ENCODE data around the gene TGFB1I1.
A peak's percentile ranks its signal among the peaks of the same experiment; 100 is the strongest.
"Not testable (repeated sequence)": the region's sequence is repeated elsewhere in the genome, so short reads cannot be mapped to it uniquely, and the experiment has no call there.

Gene TGFB1I1

GRCh38 chr16:31502981-31503380 is 31.0 kb downstream of the TGFB1I1 start:
- no peak for FAIRE-seq
- TF ChIP-seq, protein P1, sequence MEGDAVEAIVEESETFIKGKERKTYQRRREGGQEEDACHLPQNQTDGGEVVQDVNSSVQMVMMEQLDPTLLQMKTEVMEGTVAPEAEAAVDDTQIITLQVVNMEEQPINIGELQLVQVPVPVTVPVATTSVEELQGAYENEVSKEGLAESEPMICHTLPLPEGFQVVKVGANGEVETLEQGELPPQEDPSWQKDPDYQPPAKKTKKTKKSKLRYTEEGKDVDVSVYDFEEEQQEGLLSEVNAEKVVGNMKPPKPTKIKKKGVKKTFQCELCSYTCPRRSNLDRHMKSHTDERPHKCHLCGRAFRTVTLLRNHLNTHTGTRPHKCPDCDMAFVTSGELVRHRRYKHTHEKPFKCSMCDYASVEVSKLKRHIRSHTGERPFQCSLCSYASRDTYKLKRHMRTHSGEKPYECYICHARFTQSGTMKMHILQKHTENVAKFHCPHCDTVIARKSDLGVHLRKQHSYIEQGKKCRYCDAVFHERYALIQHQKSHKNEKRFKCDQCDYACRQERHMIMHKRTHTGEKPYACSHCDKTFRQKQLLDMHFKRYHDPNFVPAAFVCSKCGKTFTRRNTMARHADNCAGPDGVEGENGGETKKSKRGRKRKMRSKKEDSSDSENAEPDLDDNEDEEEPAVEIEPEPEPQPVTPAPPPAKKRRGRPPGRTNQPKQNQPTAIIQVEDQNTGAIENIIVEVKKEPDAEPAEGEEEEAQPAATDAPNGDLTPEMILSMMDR (IDR thresholded peaks at IDR 0.05; ENCODE audit: insufficient read depth, missing control alignments): no peak
- no peak for DNase-seq (ENCODE audit: insufficient read length, low spot score)

DNA sequence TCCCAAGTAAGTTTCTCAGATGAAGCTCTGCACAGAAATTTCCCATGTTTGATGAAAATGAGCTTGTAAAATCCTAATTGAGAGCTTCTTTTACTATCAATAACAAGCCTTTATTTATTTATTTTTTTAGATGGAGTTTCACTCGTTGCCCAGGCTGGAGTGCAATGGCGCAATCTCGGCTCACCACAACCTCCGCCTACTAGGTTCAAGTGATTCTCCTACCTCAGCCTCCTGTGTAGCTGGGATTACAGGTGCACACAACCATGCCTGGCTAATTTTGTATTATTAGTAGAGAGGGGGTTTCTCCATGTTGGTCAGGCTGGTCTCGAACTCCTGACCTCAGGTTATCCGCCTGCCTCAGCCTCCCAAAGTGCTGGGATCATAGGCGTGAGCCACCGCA is 31.6 kb downstream of the TGFB1I1 start:
- DNase-seq (ENCODE audit: insufficient read length, low spot score); FAIRE-seq: not testable (repeated sequence)

DNA sequence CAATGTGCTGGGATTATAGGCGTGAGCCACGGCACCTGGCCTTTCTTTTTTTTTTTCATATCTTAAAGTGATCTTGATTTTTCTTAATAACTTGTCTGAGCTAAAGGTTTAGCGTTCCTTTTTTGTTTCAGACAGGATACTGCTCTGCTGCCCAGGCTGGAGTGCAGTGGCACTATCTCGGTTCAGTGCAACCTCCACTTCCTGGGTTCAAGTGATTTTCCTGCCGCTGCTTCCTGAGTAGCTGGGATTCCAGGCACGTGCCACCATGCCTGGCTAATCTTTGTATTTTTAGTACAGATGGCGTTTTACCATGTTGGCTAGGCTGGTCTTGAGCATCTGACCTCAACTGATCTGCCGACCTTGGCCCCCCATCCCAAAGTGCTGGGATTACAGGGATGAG is 32.2 kb downstream of the TGFB1I1 start:
- FAIRE-seq (no peak), DNase-seq (ENCODE audit: insufficient read length, low spot score) (no peak)

GRCh38 chr16:31505483-31505882 is 33.5 kb downstream of the TGFB1I1 start:
- FAIRE-seq (no peak), DNase-seq (ENCODE audit: insufficient read length, low spot score) (no peak)
- TF ChIP-seq, protein P1 (IDR thresholded peaks at IDR 0.05; ENCODE audit: insufficient read depth, missing control alignments): no peak

More for the DNA sequence above, 32.2 kb downstream of the TGFB1I1 start:
- TF ChIP-seq, protein P1 (IDR thresholded peaks at IDR 0.05; ENCODE audit: insufficient read depth, missing control alignments): no peak

DNA sequence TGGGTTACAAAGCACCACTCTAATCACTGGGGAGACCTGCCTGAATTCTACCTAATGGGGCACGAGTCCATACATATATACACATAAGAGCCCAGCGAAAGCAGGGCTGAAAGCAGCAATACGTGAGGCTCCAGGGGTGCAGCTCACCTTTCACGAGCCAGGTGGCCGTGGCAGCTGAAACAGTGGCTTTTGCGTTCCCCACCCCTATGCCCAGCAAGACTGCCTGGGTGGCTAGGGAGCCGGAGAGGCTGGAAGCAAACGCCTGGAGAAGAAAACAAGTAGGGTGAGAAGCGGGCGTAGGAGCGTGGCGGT is 35.6 kb downstream of the TGFB1I1 start:
- DNase-seq (ENCODE audit: insufficient read length, low spot score): no peak
- no peak for FAIRE-seq
- TF ChIP-seq, protein P1 (IDR thresholded peaks at IDR 0.05; ENCODE audit: insufficient read depth, missing control alignments): no peak

- DNase-seq (ENCODE audit: insufficient read length, low spot score) (peak; percentile 82), FAIRE-seq (no peak)
- TF ChIP-seq, protein P1 (IDR thresholded peaks at IDR 0.05; ENCODE audit: insufficient read depth, missing control alignments): no peak
Observed at GRCh38 chr16:31507929-31508705, 36.2 kb downstream of the TGFB1I1 start, which contains the start of gene RUSF1. Gene RUSF1 (minus strand): TSS chr16:31508391. CDS start chr16:31508373, 18 bp downstream.

- TF ChIP-seq, protein P1 (IDR thresholded peaks at IDR 0.05; ENCODE audit: insufficient read depth, missing control alignments): no peak
- FAIRE-seq: no peak
- no peak for DNase-seq (ENCODE audit: insufficient read length, low spot score)
Observed at GRCh38 chr16:31508706-31509195, 36.8 kb downstream of the TGFB1I1 start.
